ENCODE measurements around the gene PLB1.

The PLB1 gene

GRCh38 chr2:28580078-28580477 lies 84.2 kb downstream of the PLB1 start:
- H3K27ac ChIP-seq: no peak overlapping the region
- no peak for TF ChIP-seq CTCF (conservative IDR thresholded peaks at IDR 0.05)

- H3K27ac ChIP-seq: no peak overlapping the region
- TF ChIP-seq CTCF (conservative IDR thresholded peaks at IDR 0.05): no peak
These were observed 85.5 kb downstream of the PLB1 start for GRCh38 chr2:28581312-28581711.

- H3K27ac ChIP-seq: no peak overlapping the region
- TF ChIP-seq CTCF (conservative IDR thresholded peaks at IDR 0.05): no peak
These were observed 86.3 kb downstream of the PLB1 start for GRCh38 chr2:28582152-28582551.

- TF ChIP-seq CTCF (conservative IDR thresholded peaks at IDR 0.05): no peak
- H3K27ac ChIP-seq: no peak overlapping the region
These were observed 86.7 kb downstream of the PLB1 start for GRCh38 chr2:28582595-28582994.

GRCh38 chr2:28583899-28584553 lies 88.2 kb downstream of the PLB1 start:
- H3K27ac ChIP-seq: no peak overlapping the region
- no peak for TF ChIP-seq CTCF (conservative IDR thresholded peaks at IDR 0.05)

GRCh38 chr2:28586867-28587266 lies 91.0 kb downstream of the PLB1 start:
- no peak for TF ChIP-seq CTCF (conservative IDR thresholded peaks at IDR 0.05)
- H3K27ac ChIP-seq: no peak overlapping the region

GRCh38 chr2:28587526-28588291 lies 91.8 kb downstream of the PLB1 start:
- no peak for TF ChIP-seq CTCF (conservative IDR thresholded peaks at IDR 0.05)
- no peak overlapping the region for H3K27ac ChIP-seq

Data from VCaP (cell line).